Naive thymus-derived CD4-positive, alpha-beta T cell (primary cell): Measurements from ENCODE around the gene FABP3. TPM values are rescaled to one million over a fixed set of nuclear protein-coding genes. Genes with fewer than 3 reads are reported as not detected.
A peak's percentile ranks its signal among the peaks of the same experiment; 100 is the strongest.

Source experiments
- ATAC-seq: fragments of 150-1000 bp; cut with Tn5 transposase; 2 replicates; pipeline ENCODE4 v1.10.0; 2021; ENCODE audit warnings: mild to moderate bottlenecking, moderate library complexity
- CTCF ChIA-PET: fragments of 350-600 bp; sonication (Branson Sonifier 250); formaldehyde crosslinking; loops from one replicate; lab custom pipeline; 2021; ENCODE audit warnings: antibody characterized with exemption; lab: Charles Lee
- POLR2A ChIA-PET: fragments of 350-600 bp; sonication (Branson Sonifier 250); formaldehyde crosslinking; loops from one replicate; lab custom pipeline; 2021; ENCODE audit warnings: antibody characterized with exemption, inconsistent platforms; lab: Charles Lee
- DNase-seq, 9 donors: peaks; one replicate each; pipeline versions ENCODE4 v3.0.0 to v3.0.0-alpha.2; 2020 to 2022; ENCODE audit warnings: mixed read lengths in 1 of 9
- H3K27ac ChIP-seq: one replicate; pipeline ENCODE4 v1.7.0; 2013; ENCODE audit warnings: mild to moderate bottlenecking, low read depth, low read length, moderate library complexity
- H3K27me3 ChIP-seq, 2 donors: one replicate each; pipeline ENCODE4 v1.7.0; 2013; ENCODE audit warnings: low read length in 2 of 2, mild to moderate bottlenecking in 2 of 2, moderate library complexity in 2 of 2; ENCODE audit not compliant: control insufficient read depth in 2 of 2, insufficient read depth in 2 of 2
- H3K36me3 ChIP-seq, 3 experiments: 1 replicate in 2 of 3; 2 replicates in 1 of 3; pipeline ENCODE4 v1.7.0; 2013; ENCODE audit warnings: low read length in 3 of 3, mild to moderate bottlenecking in 3 of 3, moderate library complexity in 1 of 3; ENCODE audit not compliant: insufficient read depth in 3 of 3, control insufficient read depth in 2 of 3
- H3K4me1 ChIP-seq, 2 donors: one replicate each; pipeline ENCODE4 v1.7.0; 2013; ENCODE audit warnings: low read length in 2 of 2, mild to moderate bottlenecking in 2 of 2, moderate library complexity in 1 of 2; ENCODE audit not compliant: control insufficient read depth in 2 of 2, insufficient read depth in 2 of 2
- H3K4me3 ChIP-seq: 2 replicates; pipeline ENCODE4 v1.7.0; 2013; ENCODE audit warnings: mild to moderate bottlenecking, low read length
- H3K9me3 ChIP-seq, 3 experiments: 1 replicate in 2 of 3; 2 replicates in 1 of 3; pipeline ENCODE4 v1.7.0; 2013; ENCODE audit warnings: low read length in 3 of 3; ENCODE audit not compliant: control insufficient read depth in 2 of 3
- H3K27ac Mint-ChIP-seq, 9 donors: one replicate each; pipeline ENCODE4 v1.8.0; 2020 to 2022; ENCODE audit warnings: mixed read lengths in 9 of 9, mild to moderate bottlenecking in 8 of 9, moderate library complexity in 5 of 9, inconsistent platforms in 2 of 9
- H3K27me3 Mint-ChIP-seq, 5 donors: one replicate each; pipeline ENCODE4 v1.8.0; 2021 to 2022; ENCODE audit warnings: mixed read lengths in 5 of 5, mild to moderate bottlenecking in 1 of 5
- H3K36me3 Mint-ChIP-seq, 5 donors: one replicate each; pipeline ENCODE4 v1.8.0; 2020 to 2022; ENCODE audit warnings: mixed read lengths in 5 of 5, mild to moderate bottlenecking in 3 of 5, inconsistent platforms in 1 of 5
- H3K4me1 Mint-ChIP-seq, 7 donors: one replicate each; pipeline ENCODE4 v1.8.0; 2020 to 2022; ENCODE audit warnings: mixed read lengths in 7 of 7, mild to moderate bottlenecking in 3 of 7, inconsistent platforms in 1 of 7
- H3K4me3 Mint-ChIP-seq, 10 donors: one replicate each; pipeline ENCODE4 v1.8.0; 2020 to 2022; ENCODE audit warnings: mild to moderate bottlenecking in 10 of 10, mixed read lengths in 10 of 10, moderate library complexity in 6 of 10, inconsistent platforms in 2 of 10
- H3K9me3 Mint-ChIP-seq, 11 donors: one replicate each; pipeline ENCODE4 v1.8.0; 2020 to 2022; ENCODE audit warnings: mixed read lengths in 11 of 11, mild to moderate bottlenecking in 4 of 11, inconsistent platforms in 1 of 11, moderate library complexity in 1 of 11
- intact Hi-C, 2 donors: fragments of 100-400 bp; cut with micrococcal nuclease; formaldehyde crosslinking; loops; one replicate each; pipeline ENCODE4 v1.15.1; 2023
- polyA plus RNA-seq, 2 donors: library from polyadenylated mRNA; unstranded; fragments of 300-500 nt; fragmentation: Illumina TruSeq; gene quantifications; one replicate each; pipeline ENCODE4 v1.2.3, GENCODE V29; 2021
- total RNA-seq, 6 experiments: library from RNA in 5 of 6; stranded (reverse) in 5 of 6; gene quantifications; 1 replicate in 5 of 6; 2 replicates in 1 of 6; pipeline ENCODE4 v1.2.3 and lab custom pipeline; 2021 to 2026

FABP3 gene
- total and polyA plus RNA-seq, 7 experiments from 2014 or later: 0.67 TPM; not detected in 6

DNA sequence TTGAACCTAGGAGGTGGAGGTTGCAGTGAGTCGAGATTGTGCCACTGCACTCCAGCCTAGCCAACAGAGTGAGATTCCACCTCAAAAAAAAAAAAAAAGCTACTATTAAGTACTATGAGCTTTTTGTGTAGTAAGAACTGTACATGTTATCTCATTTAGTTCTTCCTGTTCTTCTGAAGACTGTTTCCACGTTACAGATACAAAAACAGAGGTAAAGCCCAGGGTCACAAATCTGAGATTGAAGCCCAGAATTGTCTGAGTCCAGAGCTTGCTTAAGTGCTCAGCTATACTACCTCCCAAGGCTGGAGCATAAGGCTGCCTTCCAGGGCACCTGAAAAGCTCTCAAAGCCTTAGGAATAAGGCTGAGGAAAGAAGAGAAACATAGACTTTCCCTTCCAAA is 2.9 kb downstream of the FABP3 start:
- Mint-ChIP-seq H3K27ac (peak overlapping the region in 1 of 9 donors; percentile 20), H3K4me3 (no peak overlapping the region), H3K9me3 (no peaks in the 10 kb centered on the region), H3K27me3 (peaks cover 0 to 18% (median 0%) of the 10 kb centered on the region in 5 donors), H3K36me3 (peaks cover 2 to 19% (median 6%) of the 10 kb centered on the region in 5 donors), H3K4me1 (peaks cover 0 to 23% (median 14%) of the 10 kb centered on the region in 7 donors)
- intact Hi-C loops: no loop called here
- Histone ChIP-seq H3K27me3 (no peaks in the 10 kb centered on the region), H3K4me1 (no peaks in the 10 kb centered on the region), H3K9me3 (no peaks in the 10 kb centered on the region), H3K36me3 (peaks cover 0 to 17% (median 0%) of the 10 kb centered on the region in 3 experiments), H3K27ac (no peak overlapping the region), H3K4me3 (no peak overlapping the region)
- CTCF ChIA-PET: no interaction called here
- no peak for ATAC-seq
- POLR2A ChIA-PET: no interaction called here
- no peak for DNase-seq

DNA sequence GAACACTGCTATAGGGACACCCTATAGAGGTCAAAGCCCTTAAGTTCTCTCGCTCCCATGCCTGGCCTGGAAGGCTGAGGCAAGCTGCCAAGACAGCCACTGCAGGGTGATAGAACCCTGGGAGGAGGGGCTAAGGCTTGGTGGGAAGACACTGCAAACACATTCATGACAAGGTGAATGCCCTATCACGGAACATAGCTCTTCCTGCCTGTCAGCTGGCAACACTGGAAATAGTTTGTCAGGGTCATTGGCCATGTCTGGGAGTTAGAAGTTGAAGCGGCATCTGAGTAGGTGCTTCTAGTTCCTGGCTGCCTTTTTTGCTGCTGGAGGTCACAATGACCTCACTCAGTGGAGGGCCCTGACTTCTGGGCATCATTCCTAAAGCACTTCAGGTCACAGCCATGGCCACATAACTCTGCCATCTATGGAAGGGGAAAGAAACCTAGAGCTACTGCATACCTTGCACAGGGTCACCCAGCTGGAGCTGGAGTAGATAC is 4.2 kb downstream of the FABP3 start:
- CTCF ChIA-PET: no interaction called here
- Mint-ChIP-seq H3K36me3 (peaks cover 7 to 30% (median 18%) of the 10 kb centered on the region in 5 donors), H3K27ac (no peak overlapping the region), H3K9me3 (no peaks in the 10 kb centered on the region), H3K4me3 (no peak overlapping the region), H3K4me1 (peaks cover 0 to 19% (median 11%) of the 10 kb centered on the region in 7 donors), H3K27me3 (peaks cover 0 to 15% (median 0%) of the 10 kb centered on the region in 5 donors)
- Histone ChIP-seq H3K4me1 (no peaks in the 10 kb centered on the region), H3K9me3 (no peaks in the 10 kb centered on the region), H3K4me3 (no peak overlapping the region), H3K27ac (no peak overlapping the region), H3K36me3 (peaks cover 0 to 31% (median 0%) of the 10 kb centered on the region in 3 experiments), H3K27me3 (no peaks in the 10 kb centered on the region)
- intact Hi-C loops: no loop called here
- ATAC-seq (no peak), DNase-seq (no peak)
- POLR2A ChIA-PET: no interaction called here

GRCh38 chr1:31366796-31367195 is 6.1 kb downstream of the FABP3 start:
- no peaks in the 10 kb centered on the region for H3K27me3 Mint-ChIP-seq
- ChIA-PET CTCF (interaction anchor here (1.2 kb wide), 1 partner anchor 28 kb away, joined by 3 read pairs; no protein-coding TSS in a partner anchor), POLR2A (no interaction called here)
- H3K27ac Mint-ChIP-seq: no peak overlapping the region
- intact Hi-C loops: no loop called here
- peaks cover 0 to 42% (median 0%) of the 10 kb centered on the region in 3 experiments for H3K36me3 ChIP-seq
- H3K4me3 Mint-ChIP-seq: no peak overlapping the region
- H3K4me1 ChIP-seq: no peaks in the 10 kb centered on the region
- no peaks in the 10 kb centered on the region for H3K9me3 ChIP-seq
- no peaks in the 10 kb centered on the region for H3K9me3 Mint-ChIP-seq
- H3K36me3 Mint-ChIP-seq: peaks cover 7 to 38% (median 18%) of the 10 kb centered on the region in 5 donors
- H3K27ac ChIP-seq: no peak overlapping the region
- peaks cover 0 to 9% (median 0%) of the 10 kb centered on the region in 7 donors for H3K4me1 Mint-ChIP-seq
- no peak overlapping the region for H3K4me3 ChIP-seq
- ATAC-seq (no peak), DNase-seq (no peak)
- H3K27me3 ChIP-seq: no peaks in the 10 kb centered on the region

- ATAC-seq (no peak), DNase-seq (no peak)
- no peaks in the 10 kb centered on the region for H3K9me3 Mint-ChIP-seq
- intact Hi-C loops: no loop called here
- Histone ChIP-seq H3K27ac (no peak overlapping the region), H3K9me3 (no peaks in the 10 kb centered on the region), H3K4me1 (no peaks in the 10 kb centered on the region), H3K27me3 (no peaks in the 10 kb centered on the region), H3K36me3 (peaks cover 0 to 53% (median 0%) of the 10 kb centered on the region in 3 experiments), H3K4me3 (no peak overlapping the region)
- no peak overlapping the region for H3K4me3 Mint-ChIP-seq
- H3K36me3 Mint-ChIP-seq: peaks cover 7 to 51% (median 18%) of the 10 kb centered on the region in 5 donors
- no peaks in the 10 kb centered on the region for H3K27me3 Mint-ChIP-seq
- H3K4me1 Mint-ChIP-seq: peaks cover 0 to 9% (median 0%) of the 10 kb centered on the region in 7 donors
- POLR2A ChIA-PET: no interaction called here
- no peak overlapping the region for H3K27ac Mint-ChIP-seq
- CTCF ChIA-PET: interaction anchor here (0.6 to 0.7 kb wide), 2 partner anchors 11 to 38 kb away, joined by 3 read pairs; no protein-coding TSS in a partner anchor
These were observed 8.2 kb downstream of the FABP3 start for GRCh38 chr1:31364561-31365250.

DNA sequence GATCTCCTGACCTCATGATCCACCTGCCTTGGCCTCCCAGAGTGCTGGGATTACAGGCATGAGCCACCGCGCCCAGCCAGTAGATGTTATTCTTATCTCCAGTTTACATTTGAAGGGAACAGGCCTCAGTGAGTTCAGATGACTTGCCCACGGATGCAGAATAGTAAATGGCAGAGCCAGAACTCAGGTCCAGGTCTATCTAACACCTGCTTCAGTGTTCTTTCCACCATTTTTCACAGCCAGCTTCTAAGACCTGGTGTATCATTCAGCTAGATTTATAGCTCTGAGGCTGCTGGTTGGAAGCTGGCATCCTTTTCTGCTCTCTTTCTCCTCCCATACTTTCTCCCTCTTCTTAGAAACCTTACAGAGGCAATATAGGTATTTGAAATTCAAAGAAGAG is 10.8 kb downstream of the FABP3 start:
- Mint-ChIP-seq H3K27ac (no peak overlapping the region), H3K27me3 (no peaks in the 10 kb centered on the region), H3K4me3 (no peak overlapping the region), H3K36me3 (peaks cover 14 to 66% (median 35%) of the 10 kb centered on the region in 5 donors), H3K9me3 (no peaks in the 10 kb centered on the region), H3K4me1 (peaks cover 0 to 3% (median 0%) of the 10 kb centered on the region in 7 donors)
- no peak for ATAC-seq
- no peak overlapping the region for H3K27ac ChIP-seq
- H3K9me3 ChIP-seq: no peaks in the 10 kb centered on the region
- intact Hi-C loops: no loop called here
- POLR2A ChIA-PET: no interaction called here
- CTCF ChIA-PET: no interaction called here
- H3K27me3 ChIP-seq: no peaks in the 10 kb centered on the region
- no peaks in the 10 kb centered on the region for H3K4me1 ChIP-seq
- peaks cover 0 to 64% (median 0%) of the 10 kb centered on the region in 3 experiments for H3K36me3 ChIP-seq
- no peak overlapping the region for H3K4me3 ChIP-seq
- DNase-seq: no peak

GRCh38 chr1:31361607-31362006 is 11.3 kb downstream of the FABP3 start:
- intact Hi-C loops: no loop called here
- Histone ChIP-seq H3K27me3 (no peaks in the 10 kb centered on the region), H3K27ac (no peak overlapping the region), H3K4me3 (no peak overlapping the region), H3K4me1 (no peaks in the 10 kb centered on the region), H3K9me3 (no peaks in the 10 kb centered on the region), H3K36me3 (peaks cover 0 to 60% (median 0%) of the 10 kb centered on the region in 3 experiments)
- Mint-ChIP-seq H3K36me3 (peaks cover 14 to 67% (median 36%) of the 10 kb centered on the region in 5 donors), H3K4me1 (peaks cover 0 to 3% (median 0%) of the 10 kb centered on the region in 7 donors), H3K27me3 (no peaks in the 10 kb centered on the region), H3K4me3 (no peak overlapping the region), H3K9me3 (no peaks in the 10 kb centered on the region), H3K27ac (no peak overlapping the region)
- ATAC-seq (no peak), DNase-seq (no peak)
- CTCF ChIA-PET: no interaction called here
- POLR2A ChIA-PET: no interaction called here
